Astrocyte (in vitro differentiated cells and primary cell): ENCODE data around the gene CDCA5. TPM values are rescaled to one million over a fixed set of nuclear protein-coding genes. Genes with fewer than 3 reads are reported as not detected.

Experiments
- DNase-seq: peaks from one replicate; pipeline ENCODE4 v3.0.0-alpha.2; 2010; ENCODE audit warnings: low read depth
- FAIRE-seq: peaks from 2 replicates; lab custom pipeline; 2011; peaks lifted over from hg19 to GRCh38; lab: Jason Lieb, UNC
- H2AFZ ChIP-seq: 2 replicates; pipeline ENCODE4 v1.6.0; 2012; ENCODE audit warnings: low read depth, low read length, inconsistent platforms
- H3K27ac ChIP-seq: 2 replicates; pipeline ENCODE4 v1.5.1; 2011; ENCODE audit warnings: low read depth, low read length, inconsistent platforms
- H3K27me3 ChIP-seq: 2 replicates; pipeline ENCODE4 v1.6.0; 2011; ENCODE audit warnings: low read length, inconsistent platforms; ENCODE audit not compliant: insufficient read depth
- H3K36me3 ChIP-seq: 2 replicates; pipeline ENCODE4 v1.5.1; 2011; ENCODE audit warnings: low read length, inconsistent platforms; ENCODE audit not compliant: insufficient read depth
- H3K4me1 ChIP-seq: 2 replicates; pipeline ENCODE4 v1.5.1; 2011; ENCODE audit warnings: low read length, inconsistent platforms; ENCODE audit not compliant: insufficient read depth
- H3K4me2 ChIP-seq: 2 replicates; pipeline ENCODE4 v1.6.0; 2012; ENCODE audit warnings: low read length, inconsistent platforms
- H3K4me3 ChIP-seq: 2 replicates; pipeline ENCODE4 v1.5.1; 2011; ENCODE audit warnings: low read depth, mild to moderate bottlenecking, low read length, inconsistent platforms; ENCODE audit not compliant: insufficient read depth
- H3K79me2 ChIP-seq: 2 replicates; pipeline ENCODE4 v1.6.0; 2012; ENCODE audit warnings: mild to moderate bottlenecking, low read length, inconsistent platforms; ENCODE audit not compliant: insufficient read depth
- H3K9ac ChIP-seq: 2 replicates; pipeline ENCODE4 v1.6.0; 2012; ENCODE audit warnings: mild to moderate bottlenecking, low read length, inconsistent platforms
- H3K9me3 ChIP-seq: 2 replicates; pipeline ENCODE4 v1.5.1; 2012; ENCODE audit warnings: low read depth, mild to moderate bottlenecking, low read length, inconsistent platforms; ENCODE audit not compliant: insufficient read depth
- H4K20me1 ChIP-seq: 2 replicates; pipeline ENCODE4 v1.6.0; 2012; ENCODE audit warnings: low read length, inconsistent platforms; ENCODE audit not compliant: insufficient read depth
- H3K27ac Mint-ChIP-seq: one replicate; pipeline ENCODE4 v1.8.0; 2021; ENCODE audit warnings: mild to moderate bottlenecking, mixed read lengths; ENCODE audit not compliant: unreplicated experiment
- H3K27me3 Mint-ChIP-seq: one replicate; pipeline ENCODE4 v1.8.0; 2021; ENCODE audit warnings: low read depth, mixed read lengths; ENCODE audit not compliant: unreplicated experiment
- H3K36me3 Mint-ChIP-seq: one replicate; pipeline ENCODE4 v1.8.0; 2021; ENCODE audit warnings: low read depth, mixed read lengths; ENCODE audit not compliant: unreplicated experiment
- H3K4me1 Mint-ChIP-seq: one replicate; pipeline ENCODE4 v1.8.0; 2021; ENCODE audit warnings: low read depth, mixed read lengths; ENCODE audit not compliant: unreplicated experiment
- H3K4me3 Mint-ChIP-seq: one replicate; pipeline ENCODE4 v1.8.0; 2021; ENCODE audit warnings: mild to moderate bottlenecking, moderate library complexity, mixed read lengths; ENCODE audit not compliant: unreplicated experiment
- H3K9me3 Mint-ChIP-seq: one replicate; pipeline ENCODE4 v1.8.0; 2021; ENCODE audit warnings: mild to moderate bottlenecking, mixed read lengths; ENCODE audit not compliant: unreplicated experiment
- CTCF ChIP-seq: IDR thresholded peaks from 2 replicates; pipeline ENCODE4 v1.5.1; 2011; ENCODE audit warnings: low read depth, mild to moderate bottlenecking, inconsistent platforms, low read length, moderate library complexity; ENCODE audit not compliant: insufficient read depth
- EZH2 ChIP-seq: IDR thresholded peaks from 2 replicates; pipeline ENCODE4 v1.6.1; 2012; ENCODE audit warnings: mild to moderate bottlenecking, low read length, inconsistent platforms; ENCODE audit not compliant: insufficient read depth
- total RNA-seq: library from RNA; stranded (reverse); gene quantifications from 2 replicates; pipeline ENCODE4 v1.2.1, GENCODE V29; 2021

CDCA5 gene
- total RNA-seq, 1 donor from 2014 or later: 6.3 TPM

- Histone ChIP-seq H3K9me3 (no peaks in the 10 kb centered on the region), H3K9ac (no peak overlapping the region), H2AFZ (no peak overlapping the region), H3K27ac (no peak overlapping the region), H3K27me3 (no peaks in the 10 kb centered on the region), H3K36me3 (peaks cover 2% of the 10 kb centered on the region), H3K79me2 (peaks cover 25% of the 10 kb centered on the region), H4K20me1 (peaks cover 27% of the 10 kb centered on the region), H3K4me3 (no peak overlapping the region), H3K4me1 (peaks cover 34% of the 10 kb centered on the region), H3K4me2 (no peak overlapping the region)
- H3K9me3 Mint-ChIP-seq: no peaks in the 10 kb centered on the region
- H3K27me3 Mint-ChIP-seq: no peaks in the 10 kb centered on the region
- no peak overlapping the region for H3K27ac Mint-ChIP-seq
- TF ChIP-seq EZH2: no peak
- no peak for TF ChIP-seq CTCF
- H3K36me3 Mint-ChIP-seq: peaks cover 9% of the 10 kb centered on the region
- H3K4me3 Mint-ChIP-seq: peak overlapping the region; percentile 34
- DNase-seq (no peak), FAIRE-seq (no peak)
- H3K4me1 Mint-ChIP-seq: peaks cover 6% of the 10 kb centered on the region
These were observed 30.8 kb upstream of the CDCA5 start for GRCh38 chr11:65114538-65115171.

DNA sequence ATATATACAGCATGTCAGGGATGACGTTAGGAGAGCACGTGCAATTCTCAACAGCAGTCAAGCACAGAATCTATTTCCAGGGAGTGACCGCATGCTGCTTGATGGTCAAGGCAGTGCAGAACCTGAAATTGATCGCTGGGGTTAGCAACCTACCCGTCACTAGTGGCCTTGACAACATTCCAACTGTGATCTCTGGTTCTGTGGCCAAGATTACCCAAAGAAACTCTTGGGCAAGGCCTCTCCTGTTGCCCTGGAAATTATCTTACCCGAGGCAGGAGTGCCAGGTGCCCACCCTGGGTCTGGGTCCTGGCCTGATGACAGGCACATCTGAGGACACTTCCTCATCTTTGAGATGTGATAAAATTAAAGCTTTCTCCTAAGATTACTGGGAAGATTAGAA, 30.0 kb upstream of the CDCA5 start:
- H3K9me3 Mint-ChIP-seq: no peaks in the 10 kb centered on the region
- H3K36me3 Mint-ChIP-seq: peaks cover 10% of the 10 kb centered on the region
- H3K79me2 ChIP-seq: peaks cover 23% of the 10 kb centered on the region
- no peak overlapping the region for H3K27ac ChIP-seq
- peaks cover 34% of the 10 kb centered on the region for H3K4me1 ChIP-seq
- H2AFZ ChIP-seq: no peak overlapping the region
- H3K9me3 ChIP-seq: no peaks in the 10 kb centered on the region
- peak overlapping the region; percentile 82 for H3K4me3 Mint-ChIP-seq
- DNase-seq (no peak), FAIRE-seq (no peak)
- no peaks in the 10 kb centered on the region for H3K36me3 ChIP-seq
- peak overlapping the region; percentile 62 for H3K27ac Mint-ChIP-seq
- H3K4me2 ChIP-seq: no peak overlapping the region
- H4K20me1 ChIP-seq: peaks cover 26% of the 10 kb centered on the region
- no peak for TF ChIP-seq CTCF
- no peak for TF ChIP-seq EZH2
- H3K27me3 ChIP-seq: no peaks in the 10 kb centered on the region
- no peaks in the 10 kb centered on the region for H3K27me3 Mint-ChIP-seq
- H3K4me3 ChIP-seq: no peak overlapping the region
- H3K9ac ChIP-seq: no peak overlapping the region
- H3K4me1 Mint-ChIP-seq: peaks cover 6% of the 10 kb centered on the region

DNA sequence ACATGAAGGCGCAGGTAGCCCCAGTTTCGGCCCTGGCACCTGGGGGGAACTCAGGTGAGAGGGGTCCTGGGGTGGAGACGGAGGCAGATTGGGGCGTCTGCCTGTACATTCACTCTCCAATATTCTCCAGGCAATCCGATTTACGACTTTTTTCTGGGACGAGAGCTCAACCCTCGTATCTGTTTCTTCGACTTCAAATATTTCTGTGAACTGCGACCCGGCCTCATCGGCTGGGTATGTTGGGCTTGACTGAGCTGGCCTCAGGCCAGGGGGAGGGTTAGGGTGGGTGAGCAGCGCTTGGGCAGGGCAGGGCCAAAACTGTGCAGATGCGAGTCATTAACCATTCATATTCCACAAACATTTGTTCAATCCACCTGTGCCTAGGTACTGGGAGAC, 29.5 kb upstream of the CDCA5 start:
- DNase-seq (no peak), FAIRE-seq (no peak)
- Mint-ChIP-seq H3K27me3 (no peaks in the 10 kb centered on the region), H3K4me3 (peak overlapping the region; percentile 82), H3K4me1 (peaks cover 6% of the 10 kb centered on the region), H3K36me3 (peaks cover 8% of the 10 kb centered on the region), H3K27ac (peak overlapping the region; percentile 67), H3K9me3 (no peaks in the 10 kb centered on the region)
- no peaks in the 10 kb centered on the region for H3K9me3 ChIP-seq
- no peak overlapping the region for H3K27ac ChIP-seq
- H3K4me3 ChIP-seq: no peak overlapping the region
- TF ChIP-seq CTCF (no peak), EZH2 (no peak)
- H3K79me2 ChIP-seq: peaks cover 23% of the 10 kb centered on the region
- no peaks in the 10 kb centered on the region for H3K27me3 ChIP-seq
- peaks cover 22% of the 10 kb centered on the region for H4K20me1 ChIP-seq
- H3K9ac ChIP-seq: peak overlapping the region; percentile 74
- H3K36me3 ChIP-seq: no peaks in the 10 kb centered on the region
- H3K4me2 ChIP-seq: peak overlapping the region; percentile 96
- no peak overlapping the region for H2AFZ ChIP-seq
- H3K4me1 ChIP-seq: peaks cover 34% of the 10 kb centered on the region
